NCI-H128 (cell line): ENCODE measurements around the gene RBM27.
"Not testable (repeated sequence)": the region's sequence is repeated elsewhere in the genome, so short reads cannot be mapped to it uniquely, and the experiment has no call there.

Source experiments
- DNase-seq: peaks from one replicate; lab custom pipeline; 2025; ENCODE audit not compliant: unreplicated experiment; lab: John Stamatoyannopoulos, UW

The RBM27 gene

DNA sequence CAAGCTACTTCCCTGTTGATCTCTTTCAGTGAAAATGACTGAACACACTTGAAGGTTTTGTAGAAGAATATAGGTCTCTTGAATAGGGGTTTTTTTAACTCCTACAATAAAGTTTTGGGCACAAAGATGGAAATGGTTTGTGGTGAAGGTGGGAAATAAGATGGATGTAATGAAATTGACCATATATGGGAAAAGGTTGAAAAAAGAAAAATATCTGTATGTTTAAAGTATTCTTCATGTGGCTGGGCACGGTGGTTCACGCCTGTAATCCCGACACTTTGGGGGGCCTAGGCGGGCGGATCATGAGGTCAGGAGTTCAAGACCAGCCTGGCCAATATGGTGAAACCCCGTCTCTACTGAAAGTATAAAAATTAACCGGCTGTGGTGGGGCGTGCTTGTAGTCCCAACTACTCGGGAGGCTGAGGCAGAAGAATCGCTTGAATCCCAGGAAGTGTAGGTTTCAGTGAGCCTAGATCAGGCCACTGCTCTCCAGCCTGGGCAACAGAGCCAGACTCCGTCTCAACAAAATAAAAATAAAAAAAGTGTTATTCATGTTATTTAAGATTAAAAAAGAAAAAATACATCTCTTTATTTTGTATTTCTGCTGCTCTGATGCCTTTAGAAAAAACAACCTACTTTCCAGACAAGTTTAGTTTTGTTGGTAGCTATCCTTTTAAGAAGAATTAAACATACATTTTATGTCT is 2.2 kb downstream of the RBM27 start:
- DNase-seq = no peak

DNA sequence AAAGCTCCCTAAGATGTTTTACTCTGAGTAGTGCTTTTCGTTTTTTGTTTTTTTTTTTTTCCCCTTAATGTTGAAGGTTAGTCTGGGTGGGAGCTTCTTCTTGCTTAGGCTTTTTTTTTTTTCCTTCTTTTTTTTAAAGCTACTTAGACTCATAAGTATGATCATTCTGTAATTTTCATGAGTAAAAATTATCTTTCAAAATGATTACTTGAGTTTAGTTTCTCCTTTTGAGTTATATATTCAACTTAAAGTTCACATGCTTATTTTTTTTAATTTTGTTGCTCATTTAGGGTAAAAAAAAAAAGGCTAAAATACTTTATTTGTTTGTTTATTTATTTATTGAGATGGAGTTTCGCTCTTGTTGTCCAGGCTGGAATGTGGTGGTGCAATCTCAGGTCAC is 2.9 kb downstream of the RBM27 start:
- no peak for DNase-seq

DNA sequence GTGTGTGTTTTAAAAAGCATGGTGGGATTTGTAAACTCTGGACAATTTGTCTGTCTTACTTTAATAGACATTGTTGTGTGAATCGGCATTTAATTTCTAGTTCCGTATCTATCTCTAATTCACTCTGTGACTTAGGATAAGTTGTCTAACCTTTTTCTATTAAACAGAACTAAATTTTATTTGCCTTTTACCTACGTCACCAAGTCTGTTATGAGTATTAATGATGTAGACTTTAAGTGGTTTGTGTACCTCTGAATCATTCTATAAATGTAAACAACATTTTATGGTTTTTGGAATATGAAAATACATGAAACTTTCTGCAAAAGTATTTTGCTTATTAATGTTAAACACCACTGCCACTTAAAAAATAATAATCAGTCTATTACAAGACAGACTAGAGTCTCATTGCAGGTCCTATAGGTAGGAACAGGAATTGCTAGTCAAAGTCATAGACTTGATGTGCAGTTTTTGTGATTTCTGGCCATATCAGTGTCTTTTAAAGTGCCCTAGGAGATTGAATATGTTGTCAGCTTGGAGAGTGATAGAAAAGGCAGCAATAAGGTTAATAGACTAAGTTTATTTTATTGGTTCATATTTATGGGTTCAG is 5.6 kb downstream of the RBM27 start:
- DNase-seq = no peak

DNA sequence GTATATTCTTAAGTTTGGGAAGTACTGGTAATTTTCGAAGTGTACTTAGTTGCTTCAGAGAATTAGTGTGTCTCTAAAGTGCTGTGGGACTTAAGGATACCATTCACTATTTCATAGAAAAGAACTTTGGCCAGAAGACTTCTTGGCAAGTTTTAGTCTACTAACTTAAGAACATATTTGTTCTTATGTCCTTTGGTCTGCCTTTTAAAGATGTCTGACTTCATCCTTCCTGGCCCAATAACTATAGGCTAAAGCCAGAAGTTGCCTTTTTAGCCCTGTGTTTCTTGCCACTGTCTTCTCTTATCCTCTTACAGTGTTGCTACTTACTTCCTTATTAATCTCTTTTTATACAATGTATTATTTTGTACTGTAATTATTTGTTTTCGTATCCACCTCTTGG is 6.3 kb downstream of the RBM27 start:
- no peak for DNase-seq

DNA sequence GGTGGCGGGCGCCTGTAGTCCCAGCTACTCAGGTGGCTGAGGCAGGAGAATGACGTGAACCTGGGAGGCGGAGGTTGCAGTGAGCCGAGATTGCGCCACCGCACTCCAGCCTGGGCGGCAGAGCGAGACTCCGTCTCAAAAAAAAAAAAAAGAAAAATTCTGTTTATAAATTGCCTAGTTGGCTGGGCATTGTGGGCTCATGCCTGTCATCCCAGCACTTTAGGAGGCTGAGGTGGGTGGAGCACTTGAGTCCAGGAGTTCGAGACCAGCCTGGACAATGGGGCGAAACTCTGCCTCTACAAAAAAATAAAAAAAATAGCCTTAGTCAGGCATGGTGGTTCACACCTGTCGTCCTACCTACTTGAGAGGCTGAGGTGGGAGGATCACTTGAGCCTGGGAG is 7.4 kb downstream of the RBM27 start:
- DNase-seq = not testable (repeated sequence)

DNA sequence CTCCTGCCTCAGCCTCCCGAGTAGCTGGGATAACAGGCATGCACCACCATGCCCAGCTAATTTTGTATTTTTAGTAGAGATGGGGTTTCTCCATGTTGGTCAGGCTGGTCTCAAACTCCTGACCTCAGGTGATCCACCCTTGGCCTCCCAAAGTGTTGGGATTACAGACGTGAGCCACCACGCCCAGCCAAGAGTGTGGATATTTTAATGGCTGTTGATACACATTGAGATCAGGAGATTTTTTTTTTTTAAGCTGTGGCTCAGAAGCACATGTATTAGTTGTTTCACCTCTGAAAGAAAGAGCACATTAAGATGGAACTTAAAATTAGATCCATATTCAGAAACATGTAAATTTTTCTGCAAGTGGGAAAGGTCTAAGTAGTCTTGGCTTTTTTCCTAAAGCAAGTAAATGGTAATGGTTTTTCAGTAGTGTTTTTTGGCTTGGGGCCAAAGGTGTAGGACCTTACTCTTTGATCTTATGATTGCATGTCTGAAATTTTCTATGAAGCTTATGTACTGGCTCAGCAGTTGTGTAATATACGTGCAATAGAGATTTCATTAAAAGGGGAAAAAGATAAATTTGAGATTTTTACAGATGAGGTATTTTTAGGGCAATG is 9.9 kb downstream of the RBM27 start:
- peak; percentile 3 for DNase-seq

DNA sequence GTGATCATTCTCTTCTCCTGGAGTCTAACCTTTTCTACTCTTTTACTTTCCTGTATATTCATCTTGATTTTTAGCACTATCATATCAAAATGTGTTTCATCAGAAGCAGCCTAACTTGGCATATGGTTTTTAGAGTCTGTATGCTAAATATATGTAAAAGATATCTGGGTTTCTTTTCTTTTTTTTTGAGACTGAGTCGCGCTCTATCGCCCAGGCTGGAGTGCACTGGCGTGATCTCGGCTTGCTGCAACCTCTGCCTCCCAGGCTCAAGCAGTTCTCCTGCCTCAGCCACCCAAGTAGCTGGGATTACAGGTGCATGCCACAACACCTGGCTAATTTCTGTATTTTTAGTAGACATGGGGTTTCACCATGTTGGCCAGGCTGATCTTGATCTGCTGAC is 11.5 kb downstream of the RBM27 start:
- not testable (repeated sequence) for DNase-seq

DNA sequence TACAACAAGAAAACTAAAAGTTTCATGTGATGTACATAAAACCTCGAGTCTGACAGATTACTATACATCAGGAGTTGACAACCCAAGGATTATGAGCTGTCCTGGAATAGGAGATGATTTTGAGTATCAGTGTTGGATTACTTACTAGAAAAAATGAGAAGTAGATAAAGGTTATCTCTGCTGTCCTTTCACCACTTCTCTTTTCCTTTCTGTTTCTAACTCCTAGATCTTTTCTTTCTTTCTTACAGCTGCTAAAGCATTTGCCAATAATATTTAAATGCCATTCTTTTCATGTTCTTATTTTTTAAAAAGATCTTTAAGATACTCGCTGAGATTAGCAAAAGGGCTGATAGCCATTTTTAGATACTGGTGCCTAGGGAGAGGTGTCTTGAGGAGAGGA is 14.8 kb downstream of the RBM27 start:
- DNase-seq = no peak

DNA sequence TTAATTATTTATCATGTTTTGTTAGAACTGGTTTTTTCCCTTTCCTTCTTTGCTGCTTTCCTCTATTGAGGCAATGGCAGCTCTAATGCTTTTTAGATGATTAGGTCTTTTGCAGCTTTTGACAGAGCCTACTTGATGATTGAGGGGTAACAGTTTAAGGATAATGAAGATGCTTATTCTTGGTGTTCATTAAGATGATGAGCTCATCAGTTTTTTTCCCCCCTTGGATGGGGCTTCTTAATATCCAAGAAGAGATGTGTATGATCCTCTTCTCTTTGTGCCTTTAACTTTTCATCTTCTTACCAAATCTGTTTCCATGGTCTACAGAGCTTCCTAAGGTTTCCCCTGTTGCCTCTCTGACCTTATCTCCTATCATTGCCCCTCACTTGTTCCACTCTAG is 15.8 kb downstream of the RBM27 start:
- DNase-seq = no peak

DNA sequence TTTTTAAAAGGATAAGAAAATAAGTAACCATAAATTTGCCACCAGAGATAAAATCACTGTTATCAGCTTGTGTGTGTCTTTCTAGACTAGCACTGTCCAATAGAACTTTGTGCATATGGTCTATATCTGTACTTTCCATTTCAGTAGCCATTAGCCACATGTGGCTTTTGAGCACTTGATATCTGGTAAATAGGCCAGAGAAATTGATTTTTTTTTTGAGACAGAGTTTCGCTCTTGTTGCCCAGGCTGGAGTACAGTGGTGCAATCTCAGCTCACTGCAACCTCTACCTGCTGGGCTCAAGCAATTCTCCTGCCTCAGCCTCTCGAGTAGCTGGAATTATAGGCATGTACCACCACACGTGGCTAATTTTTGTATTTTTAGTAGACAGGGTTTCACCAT is 17.8 kb downstream of the RBM27 start:
- no peak for DNase-seq

DNA sequence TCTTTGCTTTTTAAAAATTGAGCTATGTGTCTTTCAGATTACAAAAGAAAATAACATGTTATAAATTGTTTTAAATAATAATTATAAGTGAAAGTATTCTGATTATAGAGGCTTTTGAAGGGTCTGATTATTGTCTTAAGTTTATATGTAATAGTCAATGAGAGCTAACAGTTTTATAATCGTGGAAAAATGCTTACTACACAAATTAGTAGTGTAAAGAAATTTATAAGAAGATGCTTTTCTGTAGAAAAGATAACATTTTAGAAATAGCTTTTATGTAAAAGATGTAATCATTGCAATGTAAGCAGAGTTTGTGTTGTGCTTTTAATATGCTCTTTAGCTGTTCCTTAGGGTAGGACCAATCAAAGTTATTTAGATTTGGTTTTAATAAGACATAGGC is 18.6 kb downstream of the RBM27 start:
- no peak for DNase-seq

DNA sequence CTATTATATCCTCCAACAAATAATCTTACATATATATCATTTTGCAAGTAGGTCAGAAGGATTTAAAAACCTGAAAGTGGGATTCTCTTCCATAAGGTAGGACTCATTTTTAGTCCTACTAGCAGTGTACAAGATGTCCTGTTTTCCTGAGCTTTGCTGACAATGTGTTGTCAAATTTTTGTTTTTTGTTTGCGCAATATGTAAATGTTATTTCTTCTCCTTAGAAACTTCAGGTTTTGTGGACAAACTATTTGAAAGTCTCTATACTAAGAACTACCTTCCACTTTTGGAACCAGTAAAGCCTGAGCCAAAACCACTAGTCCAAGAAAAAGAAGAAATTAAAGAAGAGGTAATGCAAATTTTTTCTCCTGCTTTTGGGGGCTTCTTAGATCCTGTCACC is 19.8 kb downstream of the RBM27 start:
- no peak for DNase-seq

DNA sequence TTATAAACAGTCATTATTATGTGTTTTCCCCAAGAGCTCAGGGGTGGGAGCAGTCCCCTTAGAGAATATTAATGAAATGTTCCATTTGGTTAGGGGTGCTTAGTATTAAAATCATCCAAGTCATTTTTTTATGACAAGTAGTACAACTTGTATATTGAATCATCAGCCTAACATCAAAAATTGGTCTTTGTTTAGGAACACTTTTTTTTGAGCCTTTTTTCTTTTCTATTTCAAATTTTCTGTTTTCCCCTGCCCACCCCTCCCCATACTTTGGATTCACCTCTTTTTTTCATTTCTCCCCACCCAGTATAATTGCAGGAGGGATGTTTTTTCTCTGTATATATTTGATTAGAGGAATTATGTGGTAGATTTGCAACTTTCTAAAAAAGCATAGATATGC is 25.8 kb downstream of the RBM27 start:
- no peak for DNase-seq

DNA sequence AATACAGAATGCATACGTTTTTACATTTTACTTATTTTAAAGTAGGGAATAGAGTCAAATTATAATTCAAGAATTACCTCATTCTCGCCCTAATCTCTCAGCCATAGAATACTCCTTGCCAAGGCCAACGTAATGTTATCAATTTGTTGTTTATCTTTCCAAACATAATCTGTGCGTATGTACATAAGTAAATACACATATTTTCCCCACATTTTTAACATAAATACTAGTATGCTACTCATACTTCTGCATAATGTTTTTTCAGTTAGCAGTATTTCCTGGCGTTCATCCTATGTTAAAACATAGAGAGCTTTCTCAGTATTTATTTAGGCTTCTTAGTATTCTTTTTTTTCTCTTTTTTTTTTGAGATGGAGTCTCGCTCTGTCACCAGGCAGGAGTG is 28.8 kb downstream of the RBM27 start:
- no peak for DNase-seq

DNA sequence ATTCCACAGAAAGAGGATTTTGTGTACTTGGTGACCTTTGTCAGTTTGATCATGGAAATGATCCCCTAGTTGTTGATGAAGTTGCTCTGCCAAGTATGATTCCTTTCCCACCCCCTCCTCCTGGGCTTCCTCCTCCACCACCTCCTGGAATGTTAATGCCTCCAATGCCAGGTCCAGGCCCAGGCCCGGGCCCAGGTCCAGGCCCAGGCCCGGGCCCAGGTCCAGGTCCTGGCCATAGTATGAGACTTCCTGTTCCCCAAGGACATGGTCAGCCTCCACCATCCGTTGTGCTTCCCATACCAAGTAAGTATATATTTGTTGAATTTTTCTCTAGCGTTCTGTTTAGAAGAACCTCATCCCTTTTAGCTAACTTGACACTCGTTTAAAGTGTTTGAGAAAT is 30.0 kb downstream of the RBM27 start:
- no peak for DNase-seq

DNA sequence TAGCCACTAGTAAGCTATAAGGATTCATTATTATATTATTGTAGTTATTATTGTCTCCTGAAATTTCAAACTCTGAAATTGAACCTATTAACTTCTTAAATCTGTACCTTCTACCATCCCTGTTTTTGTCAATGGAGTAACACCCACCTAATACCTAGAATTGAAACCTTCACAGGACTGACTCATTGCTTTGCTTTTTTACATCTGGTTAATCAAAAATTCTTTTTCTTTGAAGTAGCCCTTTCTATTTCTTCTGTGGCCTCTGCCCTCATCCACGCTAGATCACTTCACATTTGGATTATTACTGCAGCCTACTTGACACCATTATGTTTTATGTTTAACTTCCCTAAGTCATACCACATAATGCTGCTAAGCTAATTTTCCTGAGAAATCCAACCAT is 35.6 kb downstream of the RBM27 start:
- no peak for DNase-seq

DNA sequence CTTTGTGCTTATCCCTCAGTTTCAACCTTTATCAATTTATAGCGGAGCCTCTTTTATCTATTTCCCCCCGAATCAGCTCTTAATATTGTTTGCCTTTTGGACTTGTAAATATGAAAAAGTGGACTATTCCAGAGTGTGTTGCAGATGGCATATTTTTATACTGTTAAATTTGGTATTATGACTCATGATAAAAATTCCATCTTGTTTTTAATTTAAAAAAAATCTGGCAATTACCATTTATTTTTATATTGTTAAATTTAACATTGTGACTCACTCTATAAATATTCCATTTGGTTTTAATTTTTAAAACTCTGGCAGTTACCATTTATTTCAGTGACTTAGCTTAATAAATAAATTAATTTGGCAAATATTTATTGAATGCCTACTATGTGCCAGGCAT is 37.5 kb downstream of the RBM27 start:
- DNase-seq = no peak

DNA sequence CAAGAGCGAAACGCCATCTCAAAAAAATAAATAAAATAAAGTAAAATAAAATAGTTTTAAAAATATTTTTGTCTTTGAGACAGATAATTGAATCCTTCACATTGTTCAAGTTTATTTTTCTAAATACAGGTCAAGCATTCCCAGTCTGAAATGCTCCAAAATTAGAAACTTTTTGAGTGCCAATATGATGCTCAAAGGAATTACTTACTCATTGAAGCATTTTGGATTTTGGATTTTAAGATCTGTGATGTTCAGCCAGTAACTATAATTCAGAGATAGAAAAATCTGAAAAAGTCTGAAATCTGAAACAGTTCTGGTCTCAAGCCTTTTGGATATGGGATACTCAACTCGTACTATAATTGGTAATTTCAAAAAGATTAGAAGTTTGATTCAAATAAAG is 39.8 kb downstream of the RBM27 start:
- DNase-seq = no peak

DNA sequence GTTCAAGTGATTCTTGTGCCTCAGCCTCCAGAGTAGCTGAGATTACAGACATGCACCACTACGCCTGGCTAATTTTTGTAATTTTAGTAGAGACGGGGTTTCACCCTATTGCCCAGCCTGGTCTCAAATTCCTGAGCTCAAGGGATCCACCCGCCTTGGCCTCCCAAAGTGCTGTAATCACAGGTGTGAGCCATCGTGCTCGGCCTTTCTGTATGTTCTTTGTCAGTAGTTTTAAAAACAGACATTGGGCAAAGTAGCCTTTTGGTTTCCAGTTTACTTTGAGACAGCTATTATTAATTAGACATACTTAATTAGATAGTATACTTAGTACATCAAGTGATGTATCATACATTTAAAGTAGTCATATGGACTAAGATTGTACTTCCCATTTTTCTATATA is 45.2 kb downstream of the RBM27 start:
- DNase-seq = no peak

DNA sequence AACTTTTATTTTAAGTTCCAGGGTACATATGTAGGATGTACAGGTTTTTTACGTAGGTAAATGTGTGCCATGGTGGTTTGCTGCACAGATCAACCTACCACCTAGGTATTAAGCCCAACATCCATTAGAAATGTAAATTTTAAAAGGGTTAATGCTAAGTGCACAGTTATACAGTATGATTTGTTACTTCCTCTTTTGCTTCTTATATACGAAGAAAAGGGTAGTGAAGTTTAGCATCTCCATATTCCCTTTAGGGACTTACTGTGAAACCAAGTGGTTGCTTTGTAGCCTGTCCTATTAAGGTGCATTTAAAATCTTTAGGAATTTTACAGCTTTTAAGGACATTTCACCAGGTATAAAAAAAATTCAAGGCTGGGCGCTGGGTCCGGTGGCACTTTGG is 46.4 kb downstream of the RBM27 start:
- no peak for DNase-seq
